Fibroblast of lung (primary cell): ENCODE measurements around the gene LTBP4. TPM values are rescaled to one million over a fixed set of nuclear protein-coding genes. Genes with fewer than 3 reads are reported as not detected.

ENCODE experiments used
- DNase-seq, 2 donors: peaks; one replicate each; pipeline versions ENCODE4 v3.0.0 to v3.0.0-alpha.2; 2010; ENCODE audit warnings: low read depth in 2 of 2
- H2AFZ ChIP-seq: 2 replicates; pipeline ENCODE4 v1.5.1; 2012; ENCODE audit warnings: low read length, control low read depth, inconsistent platforms
- H3K27ac ChIP-seq: 2 replicates; pipeline ENCODE4 v1.5.1; 2011; ENCODE audit warnings: low read length, control low read depth; ENCODE audit not compliant: insufficient read depth
- H3K27me3 ChIP-seq: 2 replicates; pipeline ENCODE4 v1.5.1; 2011; ENCODE audit warnings: mild to moderate bottlenecking, low read length; ENCODE audit not compliant: control insufficient read depth, insufficient read depth
- H3K36me3 ChIP-seq: 2 replicates; pipeline ENCODE4 v1.5.1; 2011; ENCODE audit warnings: low read length; ENCODE audit not compliant: control insufficient read depth, insufficient read depth
- H3K4me1 ChIP-seq: 2 replicates; pipeline ENCODE4 v1.5.1; 2011; ENCODE audit warnings: low read length; ENCODE audit not compliant: control insufficient read depth, insufficient read depth; ENCODE audit errors: extremely low read depth
- H3K4me2 ChIP-seq: 2 replicates; pipeline ENCODE4 v1.5.1; 2011; ENCODE audit warnings: low read length, control low read depth; ENCODE audit not compliant: insufficient read depth; ENCODE audit errors: extremely low read depth
- H3K4me3 ChIP-seq, 4 experiments: fragments of 200-600 bp in 1 of 4; sonication (generic) in 1 of 4; replicated peaks in 1 of 4; 2 replicates each; pipeline ENCODE4 v1.5.1; 2011 to 2016; ENCODE audit warnings: low read length in 4 of 4, low read depth in 3 of 4, mild to moderate bottlenecking in 3 of 4, control low read depth in 2 of 4, inconsistent platforms in 1 of 4, mixed read lengths in 1 of 4; ENCODE audit not compliant: insufficient read depth in 1 of 4; ENCODE audit errors: control extremely low read depth in 1 of 4
- H3K79me2 ChIP-seq: 2 replicates; pipeline ENCODE4 v1.5.1; 2012; ENCODE audit warnings: mild to moderate bottlenecking, low read length, inconsistent platforms; ENCODE audit not compliant: control insufficient read depth, insufficient read depth
- H3K9ac ChIP-seq: 2 replicates; pipeline ENCODE4 v1.5.1; 2011; ENCODE audit warnings: mild to moderate bottlenecking, low read length, control low read depth; ENCODE audit not compliant: insufficient read depth
- H3K9me3 ChIP-seq: 2 replicates; pipeline ENCODE4 v1.5.1; 2012; ENCODE audit warnings: low read depth, low read length; ENCODE audit not compliant: control insufficient read depth, insufficient read depth
- H4K20me1 ChIP-seq: 2 replicates; pipeline ENCODE4 v1.5.1; 2011; ENCODE audit warnings: low read length; ENCODE audit not compliant: control insufficient read depth, insufficient read depth; ENCODE audit errors: extremely low read depth
- EZH2 ChIP-seq: IDR thresholded peaks from 2 replicates; pipeline ENCODE4 v1.5.1; 2012; ENCODE audit warnings: low read length, control low read depth, mild to moderate bottlenecking; ENCODE audit errors: missing control alignments
- polyA plus RNA-seq, 2 donors: library from polyadenylated mRNA; depleted of rRNA in 1 of 2; stranded (reverse) in 1 of 2; unstranded in 1 of 2; fragments of >200 nt; gene quantifications; 2 replicates each; pipeline ENCODE4 v1.2.1, GENCODE V29; 2011 to 2012; ENCODE audit warnings: missing spikeins in 1 of 2
- total RNA-seq: library from RNA; depleted of rRNA; stranded (reverse); fragments of >200 nt; gene quantifications from 2 replicates; pipeline ENCODE4 v1.2.1, GENCODE V29; 2014
- TF ChIP-seq, protein P1 (sequence below), 2 donors: IDR thresholded peaks in 1 of 2; conservative IDR thresholded peaks in 1 of 2; 1 replicate in 1 of 2; 2 replicates in 1 of 2; pipeline ENCODE4 v1.5.1; 2011 to 2012; ENCODE audit warnings: low read length in 2 of 2, control low read depth in 1 of 2, inconsistent platforms in 1 of 2, low read depth in 1 of 2, mild to moderate bottlenecking in 1 of 2

The LTBP4 gene
- total and polyA plus RNA-seq, 2 donors (not counting 1 experiment from before 2014, with no cell fraction given), result 31.7 to 46.4 TPM

- Histone ChIP-seq H3K4me3 (no peak overlapping the region), H3K4me2 (no peak overlapping the region), H2AFZ (no peak overlapping the region), H3K9ac (no peak overlapping the region), H4K20me1 (no peaks in the 10 kb centered on the region), H3K27ac (no peak overlapping the region), H3K36me3 (peaks cover 46% of the 10 kb centered on the region), H3K9me3 (no peaks in the 10 kb centered on the region), H3K79me2 (no peaks in the 10 kb centered on the region), H3K27me3 (no peaks in the 10 kb centered on the region), H3K4me1 (peaks cover 7% of the 10 kb centered on the region)
- TF ChIP-seq, protein P1, sequence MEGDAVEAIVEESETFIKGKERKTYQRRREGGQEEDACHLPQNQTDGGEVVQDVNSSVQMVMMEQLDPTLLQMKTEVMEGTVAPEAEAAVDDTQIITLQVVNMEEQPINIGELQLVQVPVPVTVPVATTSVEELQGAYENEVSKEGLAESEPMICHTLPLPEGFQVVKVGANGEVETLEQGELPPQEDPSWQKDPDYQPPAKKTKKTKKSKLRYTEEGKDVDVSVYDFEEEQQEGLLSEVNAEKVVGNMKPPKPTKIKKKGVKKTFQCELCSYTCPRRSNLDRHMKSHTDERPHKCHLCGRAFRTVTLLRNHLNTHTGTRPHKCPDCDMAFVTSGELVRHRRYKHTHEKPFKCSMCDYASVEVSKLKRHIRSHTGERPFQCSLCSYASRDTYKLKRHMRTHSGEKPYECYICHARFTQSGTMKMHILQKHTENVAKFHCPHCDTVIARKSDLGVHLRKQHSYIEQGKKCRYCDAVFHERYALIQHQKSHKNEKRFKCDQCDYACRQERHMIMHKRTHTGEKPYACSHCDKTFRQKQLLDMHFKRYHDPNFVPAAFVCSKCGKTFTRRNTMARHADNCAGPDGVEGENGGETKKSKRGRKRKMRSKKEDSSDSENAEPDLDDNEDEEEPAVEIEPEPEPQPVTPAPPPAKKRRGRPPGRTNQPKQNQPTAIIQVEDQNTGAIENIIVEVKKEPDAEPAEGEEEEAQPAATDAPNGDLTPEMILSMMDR (conservative IDR thresholded peaks at IDR 0.05 in 1 of 2, IDR thresholded peaks at IDR 0.05 in 1 of 2; ENCODE audit: low read depth in 1 of 2, low read length in 2 of 2), result no peak
- no peak for DNase-seq
Measured at GRCh38 chr19:40666803-40667438, 65.8 kb downstream of the LTBP4 start.

DNA sequence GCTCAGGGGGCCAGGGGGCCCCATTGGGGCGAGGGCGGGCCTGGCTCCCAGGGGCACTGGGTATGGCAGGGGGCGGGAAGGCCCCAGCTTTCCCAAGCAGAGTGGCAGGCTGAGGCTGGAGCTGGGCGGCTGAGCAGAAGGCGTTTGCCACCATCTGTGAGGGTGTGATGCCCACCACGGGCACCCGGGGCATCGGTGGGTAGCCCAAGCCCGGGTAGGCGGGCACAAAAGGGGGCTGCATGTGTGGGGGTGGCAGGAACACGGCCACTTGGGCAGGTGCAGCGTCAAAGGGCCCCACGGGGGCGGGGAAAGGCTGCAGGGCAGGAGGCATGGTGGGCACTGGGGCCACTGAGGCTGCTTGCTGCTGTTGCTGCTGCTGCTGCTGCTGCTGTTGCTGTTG lies 66.4 kb downstream of the LTBP4 start:
- TF ChIP-seq, protein P1 (conservative IDR thresholded peaks at IDR 0.05 in 1 of 2, IDR thresholded peaks at IDR 0.05 in 1 of 2; ENCODE audit: low read depth in 1 of 2, low read length in 2 of 2), result no peak
- TF ChIP-seq EZH2, result no peak
- H3K36me3 ChIP-seq, result peaks cover 50% of the 10 kb centered on the region
- no peak for DNase-seq

GRCh38 chr19:40668991-40669614 lies 67.9 kb downstream of the LTBP4 start:
- H3K36me3 ChIP-seq, result peaks cover 59% of the 10 kb centered on the region
- no peak overlapping the region for H3K27ac ChIP-seq
- no peak for DNase-seq
- H3K4me1 ChIP-seq, result peaks cover 2% of the 10 kb centered on the region
- H3K9ac ChIP-seq, result no peak overlapping the region
- no peaks in the 10 kb centered on the region for H4K20me1 ChIP-seq
- no peak overlapping the region for H2AFZ ChIP-seq
- H3K27me3 ChIP-seq, result no peaks in the 10 kb centered on the region
- H3K9me3 ChIP-seq, result no peaks in the 10 kb centered on the region
- H3K79me2 ChIP-seq, result no peaks in the 10 kb centered on the region
- no peak overlapping the region for H3K4me3 ChIP-seq
- no peak overlapping the region for H3K4me2 ChIP-seq
- TF ChIP-seq, protein P1 (conservative IDR thresholded peaks at IDR 0.05 in 1 of 2, IDR thresholded peaks at IDR 0.05 in 1 of 2; ENCODE audit: low read depth in 1 of 2, low read length in 2 of 2), result no peak
- no peak for TF ChIP-seq EZH2

More for the DNA sequence above, 66.4 kb downstream of the LTBP4 start:
- Histone ChIP-seq H3K79me2 (no peaks in the 10 kb centered on the region), H3K9me3 (no peaks in the 10 kb centered on the region), H3K4me3 (no peak overlapping the region), H4K20me1 (no peaks in the 10 kb centered on the region), H3K9ac (no peak overlapping the region), H3K4me2 (no peak overlapping the region), H3K4me1 (peaks cover 7% of the 10 kb centered on the region), H3K27ac (no peak overlapping the region), H2AFZ (no peak overlapping the region), H3K27me3 (no peaks in the 10 kb centered on the region)
